Stimulated activated naive CD8-positive, alpha-beta T cell treated with anti-CD3 and anti-CD28 coated beads, Interleukin-15, Interleukin-2, amounts not matched to agents 100 U/mL and 50 U/mL, for 24 hours (primary cell): Measurements from ENCODE around the gene CNKSR3.

Experiments used
- ATAC-seq: fragments of 150-1000 bp; cut with Tn5 transposase; one replicate; pipeline ENCODE4 v1.10.0; 2021
- DNase-seq: peaks from one replicate; pipeline ENCODE4 v3.0.0; 2021

The CNKSR3 gene

DNA sequence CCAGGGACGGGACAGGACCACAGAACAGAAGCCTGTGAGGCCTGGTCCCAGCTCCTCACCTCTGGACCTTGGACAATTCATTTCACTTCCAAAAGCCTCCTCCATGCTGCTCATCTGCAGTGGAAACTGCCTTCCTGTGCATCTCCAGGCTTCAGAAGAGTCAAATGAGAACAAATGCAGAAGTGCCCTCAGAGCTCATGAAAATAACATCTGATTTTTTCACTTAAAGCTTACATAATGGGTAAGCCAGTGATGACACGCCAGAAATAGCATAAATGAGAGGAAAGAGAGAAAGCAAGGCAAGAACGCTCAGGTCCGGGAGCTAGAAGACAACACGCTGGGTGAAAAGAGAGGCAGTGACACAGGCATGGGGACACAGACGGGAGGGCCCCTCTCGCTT lies 7.9 kb downstream of the CNKSR3 start:
- no peak for DNase-seq
- no peak for ATAC-seq

DNA sequence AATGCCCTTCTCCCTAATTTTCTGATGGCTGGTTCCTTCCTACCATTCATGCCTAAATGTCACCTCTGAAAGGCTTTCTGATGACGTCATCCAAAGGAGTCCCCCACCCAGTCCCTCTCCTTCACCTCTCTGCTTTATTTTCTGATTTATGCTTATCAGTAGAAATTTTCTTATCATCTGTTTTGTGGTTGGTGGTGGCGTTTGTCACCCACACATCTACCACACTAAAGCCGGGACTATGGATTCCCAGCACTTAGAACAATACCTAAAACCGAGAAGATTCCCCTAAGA lies 9.0 kb downstream of the CNKSR3 start:
- DNase-seq (no peak), ATAC-seq (no peak)

DNA sequence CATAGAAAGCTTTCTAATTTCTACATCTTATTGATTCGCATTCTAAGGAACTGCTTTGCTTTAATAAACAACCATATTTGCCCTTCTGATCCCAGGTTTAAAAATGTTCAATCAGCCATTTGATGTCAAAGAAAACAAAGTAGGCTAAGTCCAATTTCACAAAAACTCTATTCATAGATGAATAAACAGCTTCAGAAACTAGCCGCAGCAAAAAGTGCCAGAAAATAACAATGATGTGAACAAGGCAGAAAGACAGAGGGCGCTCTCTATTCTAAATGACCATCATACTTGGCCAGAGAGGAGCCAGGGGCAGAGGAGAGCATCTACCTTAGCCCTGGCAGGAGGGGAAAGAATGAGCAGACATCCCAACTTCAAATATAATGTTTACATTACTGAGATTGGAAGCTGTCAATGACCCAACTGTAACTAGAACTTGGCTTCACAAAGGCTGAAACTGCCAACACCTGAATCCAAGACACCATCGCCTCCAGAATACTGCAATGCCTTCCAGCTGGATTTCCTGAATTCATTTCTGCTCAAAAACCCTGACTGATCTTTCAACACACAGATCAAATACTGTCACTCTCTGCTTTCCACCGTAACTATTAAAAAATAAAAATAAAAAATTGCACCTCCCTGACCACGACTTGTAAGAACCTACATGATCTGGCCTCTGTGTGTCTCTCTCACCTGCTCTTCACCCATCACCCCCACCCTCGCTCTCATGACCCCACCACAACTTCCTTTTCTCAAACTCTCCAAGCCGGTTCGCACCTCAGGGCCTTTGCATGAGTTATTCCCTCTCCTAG lies 9.5 kb downstream of the CNKSR3 start:
- no peak for ATAC-seq
- no peak for DNase-seq

DNA sequence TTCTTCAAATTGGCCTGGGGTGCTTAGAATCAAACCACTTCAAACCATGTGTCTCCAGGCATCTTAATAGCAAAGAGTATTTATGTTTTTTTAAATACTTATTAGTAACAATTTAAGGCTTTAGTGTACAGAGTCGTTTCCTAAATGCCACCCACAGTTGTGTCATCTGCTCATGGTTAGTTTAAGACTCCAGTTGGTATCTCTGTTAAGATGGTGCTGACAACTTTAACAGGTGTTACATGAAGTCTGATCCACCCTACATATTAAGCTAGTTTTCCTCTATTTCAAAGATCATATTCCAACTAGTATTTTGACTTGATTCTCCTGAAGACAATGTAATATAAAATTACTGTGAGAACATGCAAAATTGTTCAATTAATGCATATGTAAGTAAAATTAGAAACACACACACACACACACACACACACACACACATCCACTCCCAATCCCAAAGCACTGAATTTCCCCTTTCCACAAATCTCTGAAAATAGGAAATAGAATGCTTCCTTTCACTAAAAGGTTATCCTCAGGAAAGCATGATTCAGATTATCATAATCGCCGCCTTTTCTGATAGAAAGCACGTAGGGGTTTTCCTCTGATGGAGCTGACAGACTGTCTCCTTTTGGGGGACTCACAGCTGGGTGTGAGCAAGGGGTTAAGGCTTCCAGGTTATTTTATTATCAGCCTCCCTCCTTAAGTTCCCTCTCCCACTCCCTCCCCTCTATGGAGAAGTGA lies 10.5 kb downstream of the CNKSR3 start:
- ATAC-seq, result no peak
- DNase-seq, result no peak

DNA sequence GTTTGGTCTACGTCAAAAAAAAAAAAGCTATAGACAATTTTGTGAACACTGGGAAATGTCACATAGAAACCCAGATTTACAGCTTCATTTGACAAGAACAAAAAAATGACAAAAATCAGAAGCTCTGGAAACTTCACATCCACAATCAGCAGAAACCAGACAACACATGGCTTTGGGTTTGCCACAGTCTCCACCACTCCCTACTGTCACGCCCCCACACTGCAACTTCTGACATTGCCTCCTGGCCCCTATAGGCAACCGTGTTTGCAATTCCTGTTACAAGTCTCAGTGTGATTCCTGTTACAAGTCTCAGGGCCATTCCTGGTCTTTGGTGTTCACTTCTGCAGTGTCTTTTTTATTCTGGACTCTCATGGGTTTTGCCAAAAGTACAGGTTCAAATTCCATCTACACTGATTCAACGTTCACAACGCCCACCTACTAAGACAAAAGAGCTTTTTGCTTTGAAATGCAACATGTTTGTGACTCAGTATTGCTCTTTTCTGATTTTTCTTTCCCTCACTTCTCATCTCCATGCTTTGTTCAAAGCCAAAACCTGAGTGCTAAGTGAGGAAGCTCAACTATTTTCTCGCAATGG lies 12.0 kb downstream of the CNKSR3 start:
- no peak for ATAC-seq
- DNase-seq, result no peak

DNA sequence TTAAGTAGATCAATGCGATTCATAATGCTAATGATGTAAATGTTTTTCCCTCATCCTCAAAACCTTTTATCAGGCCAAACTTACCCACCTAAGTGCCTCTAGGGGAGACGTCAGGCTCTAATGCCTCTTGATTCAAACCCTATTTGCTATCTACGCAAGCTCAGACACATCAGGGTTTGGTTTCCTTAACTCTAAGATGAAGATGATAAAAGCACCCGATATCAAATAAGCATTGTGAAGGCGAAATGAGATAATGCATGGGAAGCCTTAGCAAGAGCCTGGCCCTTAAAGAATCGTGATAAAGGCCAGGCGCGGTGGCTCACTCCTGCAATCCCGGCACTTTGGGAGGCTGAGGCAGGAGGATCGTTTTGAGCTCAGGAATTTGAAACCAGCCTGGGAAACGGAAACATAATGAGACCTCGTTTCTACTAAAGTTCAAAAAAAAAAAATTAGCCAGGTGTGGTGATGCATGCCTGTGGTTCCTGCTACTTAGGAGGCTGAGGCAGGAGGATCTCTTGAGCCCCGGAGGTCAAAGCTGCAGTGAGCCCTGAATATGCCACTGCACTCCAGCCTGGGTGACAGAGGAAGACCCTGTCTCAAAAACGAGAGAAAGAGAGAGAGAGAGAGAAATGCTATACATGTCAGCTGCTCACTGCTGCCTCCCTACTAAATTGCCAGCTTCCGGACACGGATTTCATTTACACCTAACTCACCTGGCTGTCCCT lies 13.5 kb downstream of the CNKSR3 start:
- DNase-seq, result no peak
- no peak for ATAC-seq

DNA sequence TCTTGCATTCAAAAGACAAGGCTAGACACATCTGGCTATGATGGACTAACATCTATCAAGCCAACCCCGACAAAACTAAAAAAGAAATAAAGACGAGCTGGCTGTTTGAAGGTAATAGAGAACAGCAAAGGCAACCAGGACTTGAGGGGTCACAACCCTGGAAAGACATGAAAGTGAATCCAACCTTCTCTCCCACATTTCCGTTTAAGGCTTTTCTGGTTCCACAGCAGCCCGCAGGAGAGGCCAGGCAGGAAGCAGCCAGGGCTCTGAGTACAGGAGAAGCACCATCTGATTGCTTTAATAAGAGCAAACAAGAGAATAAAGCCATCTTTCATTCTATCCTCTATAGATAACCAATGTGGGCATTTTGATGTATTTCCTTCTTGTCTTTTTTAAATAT lies 14.3 kb downstream of the CNKSR3 start:
- ATAC-seq (no peak), DNase-seq (no peak)

DNA sequence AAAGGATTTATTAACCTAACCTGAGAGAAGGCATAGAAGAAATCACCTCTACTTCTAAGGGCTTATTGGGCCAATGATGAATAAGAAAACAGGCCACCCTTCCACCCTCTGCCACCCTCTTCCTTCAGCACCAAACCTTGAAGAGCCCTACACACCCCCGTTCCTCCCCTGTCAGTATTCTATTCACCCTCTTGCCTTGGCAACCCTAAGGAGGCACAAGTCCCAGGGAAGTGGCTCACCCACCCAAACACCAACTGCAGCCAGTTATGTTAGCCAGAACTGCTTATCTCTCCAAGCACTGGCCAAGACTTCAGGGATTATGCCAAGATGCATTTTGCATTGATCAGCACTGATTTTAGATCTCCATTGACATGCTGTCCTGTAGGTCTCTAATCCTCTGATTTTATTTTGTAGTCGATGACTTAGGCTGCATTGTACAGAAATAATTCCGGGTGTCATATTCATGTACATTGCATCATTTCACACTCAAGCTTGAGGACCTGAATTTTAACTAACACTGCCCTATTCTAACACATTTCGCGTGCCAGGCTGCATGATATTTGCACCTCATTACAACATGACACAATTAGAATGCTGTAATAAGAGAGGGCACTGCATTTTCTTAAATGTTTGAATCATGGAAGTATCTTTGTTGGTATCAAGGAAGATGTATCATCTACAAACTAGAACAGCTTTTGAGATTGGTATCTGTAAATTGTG lies 15.7 kb downstream of the CNKSR3 start:
- ATAC-seq, result no peak
- no peak for DNase-seq

DNA sequence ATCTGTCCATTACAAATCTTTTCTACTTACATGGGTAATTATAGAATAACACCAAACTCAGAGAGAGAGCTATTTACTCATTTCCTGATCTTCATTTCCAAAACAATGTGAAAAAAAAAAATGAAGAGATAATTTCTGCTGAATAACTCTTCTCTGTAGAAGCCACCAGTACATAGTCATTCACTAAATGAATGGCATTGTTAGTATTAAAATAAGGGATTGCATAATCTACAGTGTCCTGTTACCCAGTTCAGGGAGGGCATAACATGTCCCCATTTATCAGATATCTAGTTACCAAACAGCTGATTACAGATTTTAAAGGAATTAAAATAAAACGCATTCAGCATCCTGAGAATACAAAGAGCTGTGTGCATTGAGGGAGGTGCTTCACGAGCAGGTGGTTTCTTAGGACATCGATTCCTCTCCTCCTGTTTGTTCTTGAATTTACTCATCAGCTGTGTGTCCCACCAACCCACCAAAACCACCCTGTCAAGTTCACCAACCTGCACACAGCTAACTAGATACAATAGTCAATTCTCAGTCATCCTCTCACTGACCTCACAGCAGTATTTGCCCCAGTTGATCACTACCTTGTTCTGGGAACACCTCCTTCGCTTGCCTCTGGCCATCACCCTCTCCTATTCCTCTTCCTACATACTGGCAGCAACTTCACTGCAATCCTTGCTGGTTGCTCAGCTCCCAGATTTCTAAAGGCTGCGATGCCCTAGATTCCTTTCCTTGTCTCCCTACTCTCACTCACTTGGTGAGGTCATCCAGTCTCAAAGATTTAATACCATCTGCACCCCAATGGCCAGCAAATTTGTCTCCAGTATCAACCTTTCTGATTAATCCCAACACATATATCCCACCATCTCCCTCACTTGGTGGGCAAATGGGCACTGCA lies 18.7 kb downstream of the CNKSR3 start:
- ATAC-seq (no peak), DNase-seq (no peak)

DNA sequence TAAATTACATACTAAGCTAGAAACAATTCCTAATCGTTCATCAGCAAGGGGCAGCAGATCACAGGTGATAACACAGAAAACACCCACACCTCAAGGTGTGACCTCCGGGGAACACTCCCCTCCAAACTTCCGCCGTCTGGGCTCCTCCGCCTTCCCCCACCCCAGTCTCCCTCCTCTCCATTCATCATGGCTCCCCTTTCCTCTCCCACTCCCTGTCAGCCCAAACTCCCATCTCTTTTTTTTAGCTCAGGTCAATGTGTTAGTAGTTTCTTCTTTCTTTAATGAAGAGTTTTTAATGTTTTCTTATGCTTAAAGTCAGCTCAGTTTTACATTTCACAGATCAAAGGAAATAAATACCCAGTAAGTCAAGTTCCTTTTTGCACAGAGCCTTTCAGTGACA lies 20.7 kb downstream of the CNKSR3 start:
- ATAC-seq, result no peak
- no peak for DNase-seq

DNA sequence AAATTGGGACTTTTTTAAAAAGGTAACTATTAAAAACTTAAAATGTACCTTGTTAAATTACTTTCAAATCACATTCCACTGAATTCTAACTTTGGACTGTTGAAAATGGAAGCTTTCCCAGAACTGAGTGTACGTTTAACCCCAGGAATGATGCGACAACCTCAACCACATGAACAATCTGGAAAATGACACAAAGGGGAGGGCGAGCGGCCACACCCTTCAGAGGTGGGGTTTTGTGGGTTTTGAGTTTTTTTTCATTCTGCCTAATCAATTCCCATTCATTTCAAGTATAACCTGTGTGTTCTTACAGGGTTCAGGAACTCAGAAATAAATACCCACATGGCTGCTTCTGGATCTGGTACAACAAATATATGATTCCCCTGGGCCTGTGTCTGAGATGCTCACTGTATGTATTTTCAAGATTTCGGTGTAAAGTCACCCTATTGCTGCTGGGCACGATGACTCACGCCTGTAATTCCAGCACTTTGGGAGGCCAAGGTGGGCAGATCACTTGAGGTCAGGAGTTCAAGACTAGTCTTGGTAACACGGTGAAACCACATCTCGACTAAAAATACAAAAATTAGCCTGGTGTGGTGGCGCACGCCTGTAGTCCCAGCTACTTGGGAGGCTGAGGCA lies 21.6 kb downstream of the CNKSR3 start:
- no peak for DNase-seq
- ATAC-seq, result no peak

DNA sequence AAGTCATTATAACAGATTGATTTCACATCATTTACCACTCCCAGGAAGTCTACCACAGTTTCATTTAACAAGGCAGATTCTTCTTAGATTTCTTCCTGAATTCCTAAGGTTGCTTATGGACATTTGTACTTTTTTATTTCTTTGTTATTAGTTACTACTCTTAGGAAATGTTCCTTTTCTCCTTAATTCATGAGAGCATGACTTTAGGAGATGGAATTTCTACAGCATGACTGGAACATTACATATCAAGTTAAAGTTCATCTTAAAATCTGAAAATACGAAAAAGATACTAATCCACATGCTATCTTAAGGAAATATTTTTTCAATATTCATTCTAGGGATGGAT lies 22.3 kb downstream of the CNKSR3 start:
- ATAC-seq (no peak), DNase-seq (no peak)

DNA sequence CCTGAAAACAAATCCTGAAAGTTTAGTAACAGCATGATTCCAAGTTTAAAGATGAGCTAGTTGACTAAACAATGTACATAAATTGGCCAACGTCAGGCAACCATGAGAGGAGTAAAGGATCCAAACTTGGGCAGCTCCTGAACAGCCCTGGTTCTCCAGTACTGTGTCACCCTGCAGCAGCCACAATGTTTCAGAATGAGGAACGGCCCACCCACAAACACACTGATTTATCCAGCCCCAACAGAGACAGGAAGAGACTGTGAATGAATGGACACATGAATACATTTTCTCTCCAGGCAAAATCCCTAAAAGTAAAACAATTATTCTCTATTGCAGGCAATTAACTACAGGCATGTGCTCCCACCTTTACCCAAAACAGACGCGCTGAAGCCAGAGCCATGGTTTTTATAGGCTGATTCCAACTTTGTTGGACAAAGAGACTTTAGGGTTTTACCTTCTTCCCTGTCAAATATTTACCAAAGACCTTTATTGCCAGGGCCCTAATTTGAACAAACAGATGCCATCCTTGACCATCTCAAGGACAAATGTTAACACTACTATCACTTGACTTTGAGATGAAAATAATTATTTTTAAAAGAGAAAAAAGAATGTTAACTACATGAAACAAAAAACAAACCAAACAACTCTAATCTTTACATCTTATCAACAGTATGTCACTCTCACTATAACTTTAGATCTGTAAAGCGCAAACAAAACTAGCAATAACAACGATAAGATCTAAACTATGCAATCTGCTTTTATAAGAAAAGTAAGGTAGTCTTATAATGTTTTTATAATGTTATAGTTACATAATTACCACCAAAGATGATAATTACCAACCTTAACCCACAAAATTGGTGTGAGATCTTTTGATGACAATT lies 22.9 kb downstream of the CNKSR3 start:
- no peak for ATAC-seq
- no peak for DNase-seq

DNA sequence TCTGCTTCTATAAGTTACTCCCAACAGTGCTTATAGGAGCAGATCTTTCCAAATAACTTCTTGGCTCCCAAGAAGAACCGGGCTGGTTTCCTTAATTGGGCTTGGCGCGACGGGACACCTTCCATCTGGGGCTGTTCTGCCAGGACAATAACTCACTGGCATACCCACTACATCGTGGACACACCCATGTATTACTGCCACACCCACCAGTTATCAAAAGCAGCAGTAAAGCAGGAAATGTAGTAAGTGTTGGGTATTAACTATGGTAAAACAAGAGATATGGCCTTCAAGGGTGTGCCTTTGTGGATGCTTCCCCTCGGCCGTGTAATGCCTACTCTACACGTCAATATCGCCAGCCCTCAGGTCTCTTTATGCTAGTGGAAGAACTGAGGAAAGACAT lies 24.7 kb downstream of the CNKSR3 start:
- ATAC-seq (no peak), DNase-seq (no peak)

DNA sequence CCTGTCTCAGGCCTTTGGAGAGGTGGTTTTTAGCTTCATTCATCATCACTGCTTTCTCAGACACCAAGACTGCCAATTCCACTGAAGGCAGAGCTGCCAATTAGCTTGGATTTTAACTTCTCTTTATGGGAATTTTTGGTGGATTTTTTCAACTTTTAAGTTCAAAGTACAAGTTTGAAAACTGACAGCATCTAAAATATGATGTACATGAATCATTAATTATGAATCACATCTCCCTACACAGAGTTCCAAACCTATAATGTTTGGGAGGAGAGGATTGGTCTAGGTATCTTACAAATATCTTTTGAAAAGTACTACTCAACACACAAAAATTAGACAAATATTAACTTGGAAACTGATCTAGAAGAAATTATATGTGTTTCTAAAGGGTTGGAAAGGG lies 25.5 kb downstream of the CNKSR3 start:
- ATAC-seq, result no peak
- no peak for DNase-seq

DNA sequence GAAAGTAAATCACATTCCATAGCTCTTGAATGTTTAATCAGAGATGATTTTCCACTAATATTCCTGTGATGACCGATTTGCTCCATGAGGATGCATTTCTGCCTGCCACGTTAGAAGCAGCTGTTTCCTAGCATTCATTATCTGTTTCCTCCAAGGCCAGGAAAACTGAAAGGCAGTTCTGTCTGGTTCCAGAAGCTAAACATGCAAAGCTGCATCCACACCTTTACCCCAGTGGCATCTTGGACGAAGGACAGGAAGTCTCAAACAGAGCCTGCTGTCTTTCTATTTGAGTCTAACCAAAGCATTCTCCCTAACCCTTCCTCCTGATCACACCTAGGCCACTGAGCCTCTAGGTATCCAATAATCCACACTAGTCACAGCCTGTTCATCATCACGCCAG lies 27.6 kb downstream of the CNKSR3 start:
- ATAC-seq (no peak), DNase-seq (no peak)

DNA sequence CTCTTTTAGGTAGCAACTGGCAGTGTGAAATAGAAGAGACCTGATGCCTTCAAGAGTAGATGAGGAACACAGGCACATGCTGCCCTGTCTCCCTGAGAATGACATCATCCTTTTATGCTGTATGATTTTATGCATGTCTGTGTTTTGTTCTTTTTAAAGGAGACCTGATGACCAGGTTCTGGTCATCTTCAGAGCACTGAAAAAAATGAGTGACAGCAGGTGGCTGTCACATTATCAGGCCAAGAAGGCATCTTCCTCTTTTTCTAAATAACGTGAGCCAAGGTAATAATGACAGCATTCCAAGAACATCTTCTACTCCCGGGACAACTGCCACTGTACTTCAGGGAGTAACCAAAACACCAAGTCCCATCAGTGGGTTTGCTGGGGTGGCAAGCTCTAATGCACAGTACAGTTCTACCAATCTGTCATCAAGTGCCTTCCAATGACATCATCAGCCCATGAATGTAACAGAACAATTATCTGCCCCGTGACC lies 28.9 kb downstream of the CNKSR3 start:
- DNase-seq (no peak), ATAC-seq (no peak)

DNA sequence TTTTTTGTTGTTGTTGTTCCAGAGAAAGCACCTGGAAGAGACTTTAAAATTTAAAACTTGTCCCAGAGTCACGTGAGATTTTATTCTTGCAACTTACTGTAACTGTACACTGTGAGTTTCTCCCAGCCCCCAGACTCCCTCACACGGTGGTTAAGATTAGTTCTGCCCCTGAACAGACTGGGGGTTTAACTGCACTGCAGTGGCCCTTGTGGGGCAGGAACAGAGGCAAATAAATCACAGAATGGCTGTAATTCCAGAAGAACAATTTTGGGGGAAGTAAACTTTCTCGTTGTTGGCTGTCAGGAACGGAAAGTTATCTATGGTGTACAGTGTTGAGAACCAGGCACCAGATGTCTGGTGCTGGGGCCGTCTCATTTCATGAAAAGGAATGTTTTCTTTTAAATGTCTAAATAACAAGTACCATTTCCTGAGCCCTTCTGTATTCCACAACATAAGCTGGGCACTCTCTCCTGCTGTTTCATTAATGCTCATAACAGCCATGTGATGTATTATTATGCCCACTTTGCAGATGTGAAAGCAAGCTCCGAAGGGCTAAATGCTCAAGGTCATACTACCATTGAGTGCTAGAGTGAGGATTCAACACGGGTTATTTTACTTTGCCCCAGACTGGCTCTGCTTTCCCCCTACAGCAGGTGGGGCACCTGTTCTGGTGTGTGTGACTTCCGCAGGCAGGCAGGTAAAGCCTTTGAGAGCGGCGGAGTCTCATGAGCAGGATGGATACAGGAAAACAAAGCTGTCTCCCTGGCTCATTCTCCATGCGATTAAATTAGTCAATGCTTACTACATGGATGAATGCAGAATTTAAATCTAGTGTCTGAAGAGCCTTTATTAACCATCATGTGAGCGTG lies 30.5 kb downstream of the CNKSR3 start:
- ATAC-seq, result no peak

DNA sequence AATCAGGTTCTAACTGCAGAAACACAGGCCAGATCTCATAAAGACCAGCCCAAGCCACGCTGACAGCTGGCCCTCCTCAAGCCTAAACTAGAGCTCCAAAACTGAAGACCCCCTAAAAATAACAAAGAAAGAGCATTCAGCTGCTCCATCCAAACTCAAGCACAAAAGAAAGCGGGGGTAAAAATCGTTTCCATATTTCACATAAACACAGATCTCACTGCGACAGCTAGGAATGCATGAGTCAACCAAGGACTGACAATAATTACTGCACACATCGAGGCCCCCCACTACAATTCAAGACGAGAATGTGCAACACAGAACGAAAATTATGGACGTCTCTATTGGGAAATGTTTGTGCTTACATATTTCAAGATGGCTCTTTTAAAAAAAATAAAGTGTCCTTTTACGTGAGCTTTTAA lies 31.1 kb downstream of the CNKSR3 start:
- DNase-seq (no peak), ATAC-seq (no peak)

More for the DNA sequence above, 30.5 kb downstream of the CNKSR3 start:
- no peak for DNase-seq
